ENCODE data around the gene AHCY.

Gene AHCY

DNA sequence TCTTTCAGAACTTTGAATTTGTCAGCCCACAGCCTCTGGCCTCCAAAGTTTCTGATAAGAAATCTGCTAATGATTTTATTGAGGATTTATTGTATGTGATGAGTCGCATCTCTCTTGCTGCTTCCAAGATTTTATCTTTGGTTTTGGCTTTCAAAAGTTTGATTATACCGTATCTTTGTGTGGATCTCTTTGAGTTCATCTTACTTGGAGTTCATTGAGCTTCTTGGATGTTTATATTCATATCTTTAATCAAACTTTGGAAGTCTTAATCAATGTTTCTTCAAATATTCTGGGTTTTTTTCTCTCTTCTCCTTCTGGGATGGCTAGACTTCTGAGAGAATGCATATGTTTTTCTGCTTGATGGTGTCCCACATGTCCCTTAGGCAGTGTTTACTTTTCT, 65.2 kb downstream of the AHCY start:
- DNase-seq, result no peak
- ATAC-seq, result no peak
- peaks cover 25 to 35% of the 10 kb centered on the region in 2 donors for H3K9me3 Mint-ChIP-seq
- peaks cover 13% of the 10 kb centered on the region for H3K27me3 Mint-ChIP-seq
- H3K27ac Mint-ChIP-seq, result no peak overlapping the region
- H3K4me3 Mint-ChIP-seq, result no peak overlapping the region
- H3K4me1 Mint-ChIP-seq, result peaks cover 16% of the 10 kb centered on the region

DNA sequence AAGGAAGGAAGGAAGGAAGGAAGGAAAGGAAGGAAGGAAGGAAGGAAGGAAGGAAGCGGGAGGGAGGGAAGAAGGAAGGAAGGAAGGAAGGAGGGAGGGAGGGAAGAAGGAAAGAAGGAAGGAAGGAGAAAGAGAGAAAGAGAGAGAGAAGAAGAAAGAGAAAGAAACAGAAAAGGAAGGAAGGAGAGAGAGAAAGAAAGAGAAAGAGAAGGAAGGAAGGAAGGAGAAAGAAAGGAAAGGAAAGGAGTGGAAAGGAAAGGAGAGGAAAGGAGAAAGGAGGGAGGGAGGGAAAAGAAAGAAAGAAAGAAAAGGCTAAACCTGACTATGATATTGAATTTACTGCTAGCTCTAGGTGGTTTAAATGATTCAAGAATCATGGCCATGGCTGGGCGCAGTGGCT, 67.3 kb downstream of the AHCY start:
- ATAC-seq (no peak), DNase-seq (no peak)
- Mint-ChIP-seq H3K27me3 (peaks cover 13% of the 10 kb centered on the region), H3K4me1 (peaks cover 5% of the 10 kb centered on the region), H3K9me3 (peaks cover 25 to 35% of the 10 kb centered on the region in 2 donors), H3K27ac (no peak overlapping the region), H3K4me3 (no peak overlapping the region)

GRCh38 chr20:34233687-34234086, 69.5 kb downstream of the AHCY start:
- ATAC-seq, result no peak
- DNase-seq, result no peak
- Mint-ChIP-seq H3K9me3 (peaks cover 20 to 23% of the 10 kb centered on the region in 2 donors), H3K4me1 (no peaks in the 10 kb centered on the region), H3K27me3 (no peaks in the 10 kb centered on the region), H3K4me3 (no peak overlapping the region), H3K27ac (no peak overlapping the region)

DNA sequence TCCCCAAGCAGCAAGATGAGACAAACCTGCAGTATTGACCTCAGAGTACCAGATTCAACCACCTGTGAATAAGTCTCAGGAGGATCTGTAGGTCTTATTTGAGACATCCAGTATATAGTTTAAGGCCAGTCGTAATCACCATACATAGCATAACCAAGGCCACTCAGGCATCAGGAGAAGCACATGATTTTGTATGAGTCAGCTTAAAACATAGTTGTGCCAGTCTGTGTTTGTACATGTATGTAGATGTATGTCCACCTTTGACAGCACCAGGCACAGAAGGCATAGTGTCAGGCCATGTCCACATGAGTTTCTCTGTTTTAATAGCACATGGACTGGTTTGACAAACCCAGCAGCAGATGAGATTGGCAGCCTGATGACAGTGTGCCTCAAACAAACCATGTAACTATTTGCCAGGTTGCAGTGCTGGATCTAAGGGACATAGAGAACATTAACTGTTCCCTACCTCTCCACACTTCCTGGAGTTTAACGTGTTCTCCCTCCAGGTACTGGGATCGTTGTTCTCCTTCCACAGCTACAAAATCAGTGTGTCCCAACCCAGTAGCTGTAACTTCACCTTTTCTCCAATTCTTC, 70.6 kb downstream of the AHCY start:
- Mint-ChIP-seq H3K4me1 (no peaks in the 10 kb centered on the region), H3K9me3 (peaks cover 10 to 12% of the 10 kb centered on the region in 2 donors), H3K27ac (no peak overlapping the region), H3K4me3 (no peak overlapping the region), H3K27me3 (no peaks in the 10 kb centered on the region)
- ATAC-seq (no peak), DNase-seq (no peak)

- no peak overlapping the region for H3K27ac Mint-ChIP-seq
- no peak for ATAC-seq
- H3K27me3 Mint-ChIP-seq, result no peaks in the 10 kb centered on the region
- H3K9me3 Mint-ChIP-seq, result peaks cover 5 to 8% of the 10 kb centered on the region in 2 donors
- no peak overlapping the region for H3K4me3 Mint-ChIP-seq
- H3K4me1 Mint-ChIP-seq, result no peaks in the 10 kb centered on the region
- DNase-seq, result no peak
Observed at GRCh38 chr20:34231634-34232033, 71.5 kb downstream of the AHCY start.

All from stimulated activated naive CD8-positive, alpha-beta T cell treated with anti-CD3 and anti-CD28 coated beads, Interleukin-15, amount 100 ng/mL, for 72 hours (primary cell).